Measurements from ENCODE around the gene CLIP4.

The CLIP4 gene

GRCh38 chr2:29143657-29144056 lies 28.4 kb downstream of the CLIP4 start:
- DNase-seq = no peak

- DNase-seq = no peak
These were observed 31.0 kb downstream of the CLIP4 start for GRCh38 chr2:29146197-29146596.

- DNase-seq = no peak
These were observed 32.7 kb downstream of the CLIP4 start for GRCh38 chr2:29147963-29148362.

- no peak for DNase-seq
These were observed 39.4 kb downstream of the CLIP4 start for GRCh38 chr2:29154610-29155009.

GRCh38 chr2:29155578-29155977 lies 40.4 kb downstream of the CLIP4 start:
- DNase-seq = no peak

- DNase-seq = no peak
These were observed 41.9 kb downstream of the CLIP4 start for GRCh38 chr2:29157131-29157530.

GRCh38 chr2:29159125-29159524 lies 43.9 kb downstream of the CLIP4 start:
- DNase-seq = no peak

GRCh38 chr2:29160184-29160583 lies 45.0 kb downstream of the CLIP4 start:
- DNase-seq = no peak

GRCh38 chr2:29162204-29162928 lies 47.2 kb downstream of the CLIP4 start:
- no peak for DNase-seq

- DNase-seq = no peak
These were observed 49.1 kb downstream of the CLIP4 start for GRCh38 chr2:29164091-29164846.

- no peak for DNase-seq
These were observed 50.4 kb downstream of the CLIP4 start for GRCh38 chr2:29165362-29166241.

GRCh38 chr2:29166242-29167039 lies 51.2 kb downstream of the CLIP4 start:
- no peak for DNase-seq

- no peak for DNase-seq
These were observed 59.7 kb downstream of the CLIP4 start for GRCh38 chr2:29174937-29175336.

GRCh38 chr2:29175338-29175737 lies 60.1 kb downstream of the CLIP4 start:
- DNase-seq = no peak

- no peak for DNase-seq
These were observed 67.1 kb downstream of the CLIP4 start for GRCh38 chr2:29182334-29182733.

GRCh38 chr2:29182920-29183319 lies 67.7 kb downstream of the CLIP4 start:
- DNase-seq = no peak

GRCh38 chr2:29184531-29184930 lies 69.3 kb downstream of the CLIP4 start:
- no peak for DNase-seq

GRCh38 chr2:29186817-29187216 lies 71.6 kb downstream of the CLIP4 start:
- DNase-seq = no peak

- DNase-seq = no peak
These were observed 72.7 kb downstream of the CLIP4 start for GRCh38 chr2:29187926-29188325.

GRCh38 chr2:29189052-29189451 lies 73.8 kb downstream of the CLIP4 start:
- DNase-seq = peak; percentile 27

GRCh38 chr2:29191817-29192216 lies 76.6 kb downstream of the CLIP4 start:
- no peak for DNase-seq

GRCh38 chr2:29192526-29192925 lies 77.3 kb downstream of the CLIP4 start:
- DNase-seq = no peak

GRCh38 chr2:29193111-29193510 lies 77.9 kb downstream of the CLIP4 start:
- DNase-seq = no peak

Data from activated CD4-positive, alpha-beta T cell treated with anti-CD3 and anti-CD28 coated beads, Interleukin-2, amount 50 U/mL, for 1 hour (primary cell).